HepG2 (cell line): ENCODE measurements around the gene CAPN10. TPM values are rescaled to one million over a fixed set of nuclear protein-coding genes. Genes with fewer than 3 reads are reported as not detected.

ENCODE experiments used
- ATAC-seq: fragments of 200-7000 bp; cut with Tn5 transposase; 3 replicates; pipeline ENCODE4 v1.9.1; 2020; ENCODE audit warnings: mild to moderate bottlenecking, moderate library complexity
- BruUV-seq: library from RNA; stranded (reverse); fragments of 400-500 nt; replicated peaks from 2 replicates; lab custom pipeline; 2021; lab: Mats Ljungman, UMichigan
- CTCF ChIA-PET: fragments of 300-600 bp; formaldehyde crosslinking; extraction: SDS; loops from one replicate; lab custom pipeline; 2021; ENCODE audit warnings: low total read pairs, inconsistent platforms, low intra/inter-chr PET ratio; lab: Yijun Ruan, JAX
- POLR2A ChIA-PET: fragments of 350-600 bp; sonication (Branson Sonifier 250); formaldehyde crosslinking; loops from one replicate; lab custom pipeline; 2020; ENCODE audit warnings: antibody characterized with exemption, inconsistent platforms; lab: Yijun Ruan, JAX
- DNase-seq: peaks from one replicate; pipeline ENCODE4 v3.0.0-alpha.2; 2015; ENCODE audit warnings: low spot score
- FAIRE-seq: peaks from 3 replicates; lab custom pipeline; 2011; peaks lifted over from hg19 to GRCh38; lab: Jason Lieb, UNC
- H2AFZ ChIP-seq: one replicate; pipeline ENCODE4 v1.6.1; 2011; ENCODE audit warnings: low read length, inconsistent platforms
- H3K27ac ChIP-seq: fragments of 300-600 bp; 3 replicates; pipeline ENCODE4 v1.8.0; 2011; ENCODE audit warnings: mixed run types, mild to moderate bottlenecking, mixed read lengths, low read length, inconsistent platforms; ENCODE audit not compliant: insufficient read depth; ENCODE audit errors: extremely low read length
- H3K27me3 ChIP-seq, 2 experiments: fragments of 200-600 bp in 1 of 2; 2 replicates in 1 of 2; 3 replicates in 1 of 2; pipeline versions ENCODE4 v1.6.0 to v1.8.0; 2011; ENCODE audit warnings: low read length in 2 of 2, mild to moderate bottlenecking in 2 of 2, moderate library complexity in 2 of 2, inconsistent platforms in 1 of 2; ENCODE audit not compliant: insufficient read depth in 2 of 2, control insufficient read depth in 1 of 2
- H3K36me3 ChIP-seq, 2 experiments: fragments of 200-600 bp in 1 of 2; replicated peaks in 1 of 2; 2 replicates in 1 of 2; 3 replicates in 1 of 2; pipeline versions ENCODE4 v1.5.1 to v1.8.0; 2011; ENCODE audit warnings: low read length in 2 of 2, inconsistent platforms in 1 of 2; ENCODE audit not compliant: insufficient read depth in 2 of 2, control insufficient read depth in 1 of 2
- H3K4me1 ChIP-seq: 2 replicates; pipeline ENCODE4 v1.5.1; 2012; ENCODE audit warnings: low read length, inconsistent platforms; ENCODE audit not compliant: insufficient read depth
- H3K4me2 ChIP-seq: 2 replicates; pipeline ENCODE4 v1.6.0; 2011; ENCODE audit warnings: low read depth, low read length, inconsistent platforms
- H3K4me3 ChIP-seq, 3 experiments: fragments of 200-600 bp in 1 of 3; sonication (generic), shearing (Covaris generic) in 1 of 3; replicated peaks in 1 of 3; 2 replicates each; pipeline ENCODE4 v1.5.1; 2011 to 2016; ENCODE audit warnings: low read length in 3 of 3, inconsistent platforms in 2 of 3, low read depth in 2 of 3, mild to moderate bottlenecking in 2 of 3, control low read depth in 1 of 3, mixed read lengths in 1 of 3; ENCODE audit not compliant: insufficient read depth in 1 of 3
- H3K79me2 ChIP-seq: one replicate; pipeline ENCODE4 v1.6.1; 2011; ENCODE audit warnings: low read length, inconsistent platforms; ENCODE audit not compliant: insufficient read depth
- H3K9ac ChIP-seq: 2 replicates; pipeline ENCODE4 v1.6.0; 2011; ENCODE audit warnings: mild to moderate bottlenecking, low read depth, low read length, inconsistent platforms; ENCODE audit not compliant: insufficient read depth
- H3K9me3 ChIP-seq: 2 replicates; pipeline ENCODE4 v1.5.1; 2012; ENCODE audit warnings: mild to moderate bottlenecking, low read length
- H4K20me1 ChIP-seq: 2 replicates; pipeline ENCODE4 v1.6.0; 2011; ENCODE audit warnings: inconsistent platforms, mild to moderate bottlenecking, low read length, moderate library complexity; ENCODE audit not compliant: insufficient read depth
- AGO2 ChIP-seq: fragments of 200-400 bp; formaldehyde crosslinking; optimal IDR thresholded peaks from 2 replicates; pipeline ENCODE3; 2017; ENCODE audit warnings: mild to moderate bottlenecking, low read depth, low read length, moderate library complexity
- STAT6 ChIP-seq: sonication (generic); formaldehyde crosslinking; IDR thresholded peaks from 2 replicates; pipeline ENCODE4 v1.4.0; 2020; ENCODE audit warnings: missing genetic modification reagents, mild to moderate bottlenecking, borderline replicate concordance
- TEAD3 ChIP-seq: optimal IDR thresholded peaks from 2 replicates; pipeline ENCODE3; 2016; ENCODE audit warnings: borderline replicate concordance
- TRIM24 ChIP-seq: sonication (generic); formaldehyde crosslinking; IDR thresholded peaks from 2 replicates; pipeline ENCODE4 v1.8.0; 2022; ENCODE audit warnings: mild to moderate bottlenecking, missing genetic modification reagents
- YEATS2 ChIP-seq: sonication (generic); formaldehyde crosslinking; IDR thresholded peaks from 2 replicates; pipeline ENCODE4 v1.4.0; 2020; ENCODE audit warnings: missing genetic modification reagents, borderline replicate concordance
- ZNF343 ChIP-seq: sonication (generic); formaldehyde crosslinking; IDR thresholded peaks from 2 replicates; pipeline ENCODE4 v1.4.0; 2020; ENCODE audit warnings: mild to moderate bottlenecking, missing genetic modification reagents
- ZNF737 ChIP-seq: sonication (generic); formaldehyde crosslinking; IDR thresholded peaks from 2 replicates; pipeline ENCODE4 v1.5.0; 2020; ENCODE audit warnings: missing genetic modification reagents, mild to moderate bottlenecking, borderline replicate concordance
- WGBS: methylation state at CpG from one replicate; pipeline ENCODE4 v1.1.6; 2017; ENCODE audit warnings: low lambda C conversion rate; 5-methylcytosine and 5-hydroxymethylcytosine counted together
- in situ Hi-C: cut with HindIII; loops from 2 replicates; pipeline ENCODE4 v1.10.0; 2017; ENCODE audit warnings: low pct_unique_long_range_greater_than_20kb; ENCODE audit not compliant: extremely low pct_ligation_motif_present
- intact Hi-C: fragments of 100-400 bp; cut with micrococcal nuclease; formaldehyde crosslinking; loops from one replicate; pipeline ENCODE4 v1.10.0; 2022; ENCODE audit not compliant: unreplicated experiment
- polyA plus RNA-seq, 8 experiments: library from polyadenylated mRNA; depleted of rRNA in 3 of 8; stranded (reverse) in 7 of 8; unstranded in 1 of 8; fragments of >200 nt; fragmentation: Illumina TruSeq in 4 of 8; extraction: Trizol in 4 of 8; gene quantifications; 2 replicates each; pipeline versions ENCODE4 v1.2.1 to v1.2.3, GENCODE V29; 2011 to 2016; ENCODE audit warnings: low read depth in 4 of 8, missing spikeins in 1 of 8, mixed read lengths in 1 of 8; ENCODE audit not compliant: insufficient read depth in 1 of 8
- total RNA-seq, 5 experiments: library from RNA; depleted of rRNA; stranded (reverse); fragments of >200 nt; fragmentation: Illumina TruSeq; extraction: Trizol; gene quantifications; 2 replicates each; pipeline ENCODE4 v1.2.3, GENCODE V29; 2016; ENCODE audit warnings: low read depth in 1 of 5
- TF ChIP-seq, protein P1 (sequence below): sonication (generic); formaldehyde crosslinking; IDR thresholded peaks from 2 replicates; pipeline ENCODE4 v1.4.0; 2020; ENCODE audit warnings: missing genetic modification reagents
- TF ChIP-seq, protein P2 (sequence below): sonication (generic); formaldehyde crosslinking; IDR thresholded peaks from 2 replicates; pipeline ENCODE4 v1.5.0; 2020; ENCODE audit warnings: mild to moderate bottlenecking, missing genetic modification reagents

Gene CAPN10
- total and polyA plus RNA-seq, 2 of the 13 experiments (the other 11 are each of a cell fraction or from before 2014, with no cell fraction given): 27.6 to 32.4 TPM

DNA sequence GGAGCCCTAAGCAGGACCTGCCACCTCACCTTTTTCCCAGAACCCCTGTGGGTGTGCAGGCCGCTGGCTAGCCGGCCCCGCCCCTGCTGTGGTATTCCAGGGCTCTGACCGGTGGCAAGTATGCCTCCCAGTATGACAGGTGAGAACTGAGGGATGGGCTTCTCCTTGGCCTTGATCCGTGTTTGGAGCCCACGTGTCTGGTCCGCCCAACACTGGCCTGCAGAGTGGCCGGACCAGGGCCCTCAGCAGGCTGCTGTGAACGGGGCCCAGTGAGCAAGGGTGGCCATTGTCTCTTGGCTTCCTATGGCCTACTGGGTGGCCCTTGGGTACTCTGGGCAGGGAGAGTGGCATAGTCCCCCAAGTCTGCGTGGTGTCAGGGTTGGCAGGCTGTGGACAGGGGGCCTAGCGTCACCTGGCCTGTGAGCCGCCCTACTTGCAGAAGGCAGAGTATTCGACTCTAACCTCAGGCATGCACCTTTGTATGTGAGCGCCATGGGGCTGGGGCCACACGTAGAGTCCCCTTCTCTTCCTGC lies 16.5 kb upstream of the CAPN10 start:
- Histone ChIP-seq H3K4me3 (peak overlapping the region in 1 of 3 experiments; percentile 79; a peak in 1 of 6 replicates), H3K79me2 (peaks cover 22% of the 10 kb centered on the region), H3K27me3 (no peaks in the 10 kb centered on the region; a peak in 1 of 5 replicates), H4K20me1 (no peaks in the 10 kb centered on the region; the same call in 1 of the 2 replicates), H3K4me1 (peaks cover 40% of the 10 kb centered on the region), H2AFZ (no peak overlapping the region), H3K27ac (no peak overlapping the region), H3K36me3 (peaks cover 0 to 8% of the 10 kb centered on the region in 2 experiments; a peak in 3 of 5 replicates), H3K4me2 (peak overlapping the region; percentile 90), H3K9ac (peak overlapping the region; percentile 77; the same call in 1 of the 2 replicates), H3K9me3 (no peaks in the 10 kb centered on the region)
- intact Hi-C loops: no loop called here
- in situ Hi-C loops: loop anchor here (25.0 kb wide), 1 partner anchor 642 kb away; no protein-coding TSS in a partner anchor
- FAIRE-seq (no peak), DNase-seq (no peak), ATAC-seq (no peak)
- no TSS peak for BruUV-seq
- POLR2A ChIA-PET: interaction anchor here (4.0 kb wide), 1 partner anchor 10 kb away, joined by 42 read pairs; no protein-coding TSS in a partner anchor
- CTCF ChIA-PET: no interaction called here
- TF ChIP-seq, protein P1, sequence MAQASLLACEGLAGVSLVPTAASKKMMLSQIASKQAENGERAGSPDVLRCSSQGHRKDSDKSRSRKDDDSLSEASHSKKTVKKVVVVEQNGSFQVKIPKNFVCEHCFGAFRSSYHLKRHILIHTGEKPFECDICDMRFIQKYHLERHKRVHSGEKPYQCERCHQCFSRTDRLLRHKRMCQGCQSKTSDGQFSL: no peak
- TF ChIP-seq ZNF343 (CRISPR knock-in tag) (no peak), TRIM24 (CRISPR knock-in tag) (no peak), YEATS2 (CRISPR knock-in tag) (no peak), STAT6 (CRISPR knock-in tag) (no peak), TEAD3 (peak; percentile 20), AGO2 (peak; percentile 59), ZNF737 (CRISPR knock-in tag) (0 out of 2 replicates have a peak, but pooled peaks have one; percentile 36)
- TF ChIP-seq, protein P2, sequence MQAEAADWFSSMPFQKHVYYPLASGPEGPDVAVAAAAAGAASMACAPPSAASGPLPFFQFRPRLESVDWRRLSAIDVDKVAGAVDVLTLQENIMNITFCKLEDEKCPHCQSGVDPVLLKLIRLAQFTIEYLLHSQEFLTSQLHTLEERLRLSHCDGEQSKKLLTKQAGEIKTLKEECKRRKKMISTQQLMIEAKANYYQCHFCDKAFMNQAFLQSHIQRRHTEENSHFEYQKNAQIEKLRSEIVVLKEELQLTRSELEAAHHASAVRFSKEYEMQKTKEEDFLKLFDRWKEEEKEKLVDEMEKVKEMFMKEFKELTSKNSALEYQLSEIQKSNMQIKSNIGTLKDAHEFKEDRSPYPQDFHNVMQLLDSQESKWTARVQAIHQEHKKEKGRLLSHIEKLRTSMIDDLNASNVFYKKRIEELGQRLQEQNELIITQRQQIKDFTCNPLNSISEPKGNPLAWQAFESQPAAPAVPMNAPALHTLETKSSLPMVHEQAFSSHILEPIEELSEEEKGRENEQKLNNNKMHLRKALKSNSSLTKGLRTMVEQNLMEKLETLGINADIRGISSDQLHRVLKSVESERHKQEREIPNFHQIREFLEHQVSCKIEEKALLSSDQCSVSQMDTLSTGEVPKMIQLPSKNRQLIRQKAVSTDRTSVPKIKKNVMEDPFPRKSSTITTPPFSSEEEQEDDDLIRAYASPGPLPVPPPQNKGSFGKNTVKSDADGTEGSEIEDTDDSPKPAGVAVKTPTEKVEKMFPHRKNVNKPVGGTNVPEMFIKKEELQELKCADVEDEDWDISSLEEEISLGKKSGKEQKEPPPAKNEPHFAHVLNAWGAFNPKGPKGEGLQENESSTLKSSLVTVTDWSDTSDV (CRISPR knock-in tag): peak; percentile 57; the same call in 1 of the 2 replicates
- 96% methylated on average over 8 of the region's 15 CpGs for WGBS
